Mesenchymal stem cell (in vitro differentiated cells and primary cell): Measurements from ENCODE around the gene TIRAP.

Experiments used
- DNase-seq: peaks from one replicate; pipeline ENCODE4 v3.0.0-alpha.2; 2013
- H2AFZ ChIP-seq: one replicate; pipeline ENCODE4 v1.6.1; 2013; ENCODE audit warnings: low read depth, mild to moderate bottlenecking, control low read depth, inconsistent platforms, low read length, moderate library complexity
- H2AK5ac ChIP-seq: 2 replicates; pipeline ENCODE4 v1.6.1; 2013; ENCODE audit warnings: low read length, moderate library complexity, mild to moderate bottlenecking, inconsistent platforms; ENCODE audit not compliant: severe bottlenecking
- H2BK120ac ChIP-seq: one replicate; pipeline ENCODE4 v1.6.1; 2013; ENCODE audit warnings: low read depth, mild to moderate bottlenecking, inconsistent platforms, low read length, moderate library complexity
- H2BK12ac ChIP-seq, 2 experiments: one replicate each; pipeline ENCODE4 v1.6.1; 2013; ENCODE audit warnings: inconsistent platforms in 2 of 2, low read length in 2 of 2, mild to moderate bottlenecking in 2 of 2, moderate library complexity in 2 of 2, control low read depth in 1 of 2
- H2BK15ac ChIP-seq: one replicate; pipeline ENCODE4 v1.6.1; 2013; ENCODE audit warnings: mild to moderate bottlenecking, low read depth, inconsistent platforms; ENCODE audit not compliant: poor library complexity, severe bottlenecking
- H2BK5ac ChIP-seq: 2 replicates; pipeline ENCODE4 v1.6.1; 2013; ENCODE audit warnings: low read depth, mild to moderate bottlenecking, low read length, control low read depth, inconsistent platforms; ENCODE audit not compliant: poor library complexity, severe bottlenecking
- H3K14ac ChIP-seq, 2 experiments: one replicate each; pipeline ENCODE4 v1.6.1; 2013; ENCODE audit warnings: inconsistent platforms in 2 of 2, low read length in 2 of 2, control low read depth in 1 of 2, mild to moderate bottlenecking in 1 of 2, moderate library complexity in 1 of 2
- H3K18ac ChIP-seq, 2 experiments: one replicate each; pipeline ENCODE4 v1.6.1; 2013; ENCODE audit warnings: inconsistent platforms in 2 of 2, low read length in 2 of 2, control low read depth in 1 of 2, low read depth in 1 of 2, mild to moderate bottlenecking in 1 of 2
- H3K23ac ChIP-seq, 2 experiments: one replicate each; pipeline ENCODE4 v1.6.1; 2013; ENCODE audit warnings: inconsistent platforms in 2 of 2, low read length in 2 of 2, mild to moderate bottlenecking in 2 of 2, moderate library complexity in 2 of 2, control low read depth in 1 of 2
- H3K27ac ChIP-seq: 2 replicates; pipeline ENCODE4 v1.5.1; 2013; ENCODE audit warnings: mild to moderate bottlenecking, moderate library complexity, low read length, control low read depth, inconsistent platforms; ENCODE audit not compliant: poor library complexity, severe bottlenecking
- H3K27me3 ChIP-seq, 2 experiments: 2 replicates each; pipeline versions ENCODE4 v1.6.1 to v1.7.0; 2013; ENCODE audit warnings: low read length in 2 of 2, mild to moderate bottlenecking in 2 of 2, moderate library complexity in 2 of 2, control low read depth in 1 of 2, inconsistent platforms in 1 of 2; ENCODE audit not compliant: control insufficient read depth in 1 of 2, insufficient read depth in 1 of 2
- H3K36me3 ChIP-seq, 2 experiments: 2 replicates each; pipeline versions ENCODE4 v1.6.1 to v1.7.0; 2013; ENCODE audit warnings: low read length in 2 of 2, control low read depth in 1 of 2, inconsistent platforms in 1 of 2, low read depth in 1 of 2, mild to moderate bottlenecking in 1 of 2; ENCODE audit not compliant: insufficient read depth in 2 of 2, control insufficient read depth in 1 of 2
- H3K4ac ChIP-seq, 2 experiments: one replicate each; pipeline ENCODE4 v1.6.1; 2013; ENCODE audit warnings: inconsistent platforms in 2 of 2, low read length in 2 of 2, mild to moderate bottlenecking in 2 of 2, moderate library complexity in 2 of 2, control low read depth in 1 of 2, low read depth in 1 of 2
- H3K4me1 ChIP-seq: 2 replicates; pipeline ENCODE4 v1.6.1; 2013; ENCODE audit warnings: low read depth, low read length, control low read depth; ENCODE audit not compliant: control insufficient read depth, insufficient read depth
- H3K4me2 ChIP-seq: 2 replicates; pipeline ENCODE4 v1.6.1; 2013; ENCODE audit warnings: low read length, mild to moderate bottlenecking, inconsistent platforms; ENCODE audit not compliant: poor library complexity, severe bottlenecking
- H3K4me3 ChIP-seq, 2 experiments: 2 replicates each; pipeline versions ENCODE4 v1.5.1 to v1.7.0; 2013; ENCODE audit warnings: low read length in 2 of 2, mild to moderate bottlenecking in 2 of 2, control low read depth in 1 of 2, low read depth in 1 of 2; ENCODE audit not compliant: insufficient read depth in 1 of 2
- H3K79me1 ChIP-seq: replicated peaks from 2 replicates; pipeline ENCODE4 v1.6.1; 2013; ENCODE audit warnings: mild to moderate bottlenecking, control low read depth, low read length, inconsistent platforms; ENCODE audit not compliant: poor library complexity, severe bottlenecking
- H3K9ac ChIP-seq: 2 replicates; pipeline ENCODE4 v1.7.0; 2013; ENCODE audit warnings: mild to moderate bottlenecking, low read length, moderate library complexity
- H3K9me3 ChIP-seq: 2 replicates; pipeline ENCODE4 v1.7.0; 2013; ENCODE audit warnings: mild to moderate bottlenecking, low read length; ENCODE audit not compliant: control insufficient read depth
- H4K8ac ChIP-seq: one replicate; pipeline ENCODE4 v1.6.1; 2013; ENCODE audit warnings: inconsistent platforms, mild to moderate bottlenecking, low read length, moderate library complexity
- H4K91ac ChIP-seq: one replicate; pipeline ENCODE4 v1.6.1; 2013; ENCODE audit warnings: mild to moderate bottlenecking, low read length, inconsistent platforms
- WGBS: methylation state at CpG from one replicate; pipeline ENCODE4 v1.1.7; 2013; ENCODE audit warnings: mixed read lengths; 5-methylcytosine and 5-hydroxymethylcytosine counted together

The TIRAP gene

GRCh38 chr11:126281666-126282175, 1.2 kb upstream of the TIRAP start:
- H4K8ac ChIP-seq, result no peak overlapping the region
- peak overlapping the region in 1 of 2 experiments; percentile 88 for H3K4me3 ChIP-seq
- no peak overlapping the region for H3K18ac ChIP-seq
- H3K4me1 ChIP-seq, result peaks cover 14% of the 10 kb centered on the region
- H3K4me2 ChIP-seq, result no peak overlapping the region
- WGBS, result 96% methylated on average over 9 of the region's 10 CpGs
- no peak overlapping the region for H3K23ac ChIP-seq
- peaks cover 3% of the 10 kb centered on the region for H3K79me1 ChIP-seq
- H3K27me3 ChIP-seq, result no peaks in the 10 kb centered on the region
- H3K14ac ChIP-seq, result no peak overlapping the region
- no peak overlapping the region for H2AFZ ChIP-seq
- no peak overlapping the region for H2AK5ac ChIP-seq
- H3K9ac ChIP-seq, result peak overlapping the region; percentile 96
- H2BK12ac ChIP-seq, result no peak overlapping the region
- H3K4ac ChIP-seq, result no peak overlapping the region
- H3K36me3 ChIP-seq, result peaks cover 11 to 27% of the 10 kb centered on the region in 2 experiments
- peak overlapping the region; percentile 37 for H4K91ac ChIP-seq
- H2BK15ac ChIP-seq, result no peak overlapping the region
- H2BK5ac ChIP-seq, result no peak overlapping the region
- H3K27ac ChIP-seq, result no peak overlapping the region
- no peaks in the 10 kb centered on the region for H3K9me3 ChIP-seq
- no peak for DNase-seq
- H2BK120ac ChIP-seq, result no peak overlapping the region

- no peak overlapping the region for H2BK120ac ChIP-seq
- H3K79me1 ChIP-seq, result peaks cover 6% of the 10 kb centered on the region
- H3K4ac ChIP-seq, result peak overlapping the region in 1 of 2 experiments; percentile 3
- peak overlapping the region in 1 of 2 experiments; percentile 6 for H3K14ac ChIP-seq
- H3K9ac ChIP-seq, result peak overlapping the region; percentile 96
- H2BK15ac ChIP-seq, result no peak overlapping the region
- H3K4me2 ChIP-seq, result peak overlapping the region; percentile 80
- no peak overlapping the region for H3K23ac ChIP-seq
- H3K9me3 ChIP-seq, result no peaks in the 10 kb centered on the region
- H2BK12ac ChIP-seq, result no peak overlapping the region
- H3K27me3 ChIP-seq, result no peaks in the 10 kb centered on the region
- peak overlapping the region; percentile 30 for H3K27ac ChIP-seq
- no peak overlapping the region for H2BK5ac ChIP-seq
- H2AK5ac ChIP-seq, result no peak overlapping the region
- whole genome bisulfite sequencing, result 24% methylated on average over 11 of the region's 15 CpGs
- peaks cover 14% of the 10 kb centered on the region for H3K4me1 ChIP-seq
- H3K36me3 ChIP-seq, result peaks cover 5 to 24% of the 10 kb centered on the region in 2 experiments
- peak; percentile 38 for DNase-seq
- peak overlapping the region; percentile 11 to 88 for H3K4me3 ChIP-seq
- H4K91ac ChIP-seq, result no peak overlapping the region
- peak overlapping the region; percentile 91 for H2AFZ ChIP-seq
- peak overlapping the region; percentile 20 for H4K8ac ChIP-seq
- no peak overlapping the region for H3K18ac ChIP-seq
These were observed 545 bp upstream of the TIRAP start for GRCh38 chr11:126282361-126282735.

GRCh38 chr11:126284829-126285228, 1.9 kb downstream of the TIRAP start:
- H2BK12ac ChIP-seq, result no peak overlapping the region
- no peak overlapping the region for H4K8ac ChIP-seq
- DNase-seq, result peak; percentile 98
- no peak overlapping the region for H3K23ac ChIP-seq
- H3K4me1 ChIP-seq, result peaks cover 14% of the 10 kb centered on the region
- peaks cover 0 to 15% of the 10 kb centered on the region in 2 experiments for H3K36me3 ChIP-seq
- H3K9me3 ChIP-seq, result no peaks in the 10 kb centered on the region
- no peak overlapping the region for H2AK5ac ChIP-seq
- H3K27me3 ChIP-seq, result no peaks in the 10 kb centered on the region
- H2BK120ac ChIP-seq, result no peak overlapping the region
- peak overlapping the region; percentile 24 for H3K4me2 ChIP-seq
- H3K14ac ChIP-seq, result no peak overlapping the region
- no peak overlapping the region for H3K9ac ChIP-seq
- no peak overlapping the region for H3K4me3 ChIP-seq
- H4K91ac ChIP-seq, result no peak overlapping the region
- WGBS, result 70% methylated on average over 2 of the region's 6 CpGs
- H2AFZ ChIP-seq, result no peak overlapping the region
- H2BK5ac ChIP-seq, result no peak overlapping the region
- H3K4ac ChIP-seq, result no peak overlapping the region
- no peak overlapping the region for H3K18ac ChIP-seq
- no peak overlapping the region for H2BK15ac ChIP-seq
- peaks cover 9% of the 10 kb centered on the region for H3K79me1 ChIP-seq
- no peak overlapping the region for H3K27ac ChIP-seq

GRCh38 chr11:126288237-126288636, 5.3 kb downstream of the TIRAP start:
- no peak overlapping the region for H3K23ac ChIP-seq
- no peak overlapping the region for H2BK120ac ChIP-seq
- no peak overlapping the region for H2BK12ac ChIP-seq
- no peak overlapping the region for H3K18ac ChIP-seq
- no peaks in the 10 kb centered on the region for H3K9me3 ChIP-seq
- no peak overlapping the region for H3K4ac ChIP-seq
- no peak overlapping the region for H4K8ac ChIP-seq
- H2AK5ac ChIP-seq, result no peak overlapping the region
- H2BK15ac ChIP-seq, result no peak overlapping the region
- no peak overlapping the region for H3K27ac ChIP-seq
- H3K9ac ChIP-seq, result no peak overlapping the region
- WGBS, result 84% methylated on average over 4 of the region's 6 CpGs
- peaks cover 11% of the 10 kb centered on the region for H3K79me1 ChIP-seq
- no peak overlapping the region for H3K4me3 ChIP-seq
- DNase-seq, result no peak
- no peaks in the 10 kb centered on the region for H3K27me3 ChIP-seq
- H4K91ac ChIP-seq, result no peak overlapping the region
- H3K14ac ChIP-seq, result no peak overlapping the region
- no peak overlapping the region for H3K4me2 ChIP-seq
- no peak overlapping the region for H2BK5ac ChIP-seq
- peaks cover 26 to 46% of the 10 kb centered on the region in 2 experiments for H3K36me3 ChIP-seq
- no peak overlapping the region for H2AFZ ChIP-seq
- H3K4me1 ChIP-seq, result peaks cover 10% of the 10 kb centered on the region
